BJ (cell line): ENCODE measurements around the gene RNF144B. TPM values are rescaled to one million over a fixed set of nuclear protein-coding genes. Genes with fewer than 3 reads are reported as not detected.

Source experiments
- CTCF ChIA-PET: fragments of 350-600 bp; formaldehyde crosslinking; extraction: SDS; loops from one replicate; lab custom pipeline; 2021; ENCODE audit warnings: antibody characterized with exemption, inconsistent platforms; lab: Yijun Ruan, JAX
- POLR2A ChIA-PET: fragments of 300-600 bp; sonication (Branson Sonifier 250); formaldehyde crosslinking; extraction: SDS; loops from one replicate; lab custom pipeline; 2021; ENCODE audit warnings: antibody characterized with exemption; lab: Charles Lee
- DNase-seq: peaks from one replicate; pipeline ENCODE4 v3.0.0-alpha.2; 2011; ENCODE audit warnings: low read depth
- H3K27me3 ChIP-seq: 2 replicates; pipeline ENCODE4 v1.6.0; 2011; ENCODE audit warnings: low read length; ENCODE audit not compliant: control insufficient read depth, insufficient read depth
- H3K36me3 ChIP-seq: 2 replicates; pipeline ENCODE4 v1.5.1; 2011; ENCODE audit warnings: low read length; ENCODE audit not compliant: control insufficient read depth, insufficient read depth
- H3K4me3 ChIP-seq: 2 replicates; pipeline ENCODE4 v1.5.1; 2011; ENCODE audit warnings: low read depth, mild to moderate bottlenecking, control low read depth, low read length
- CTCF ChIP-seq: IDR thresholded peaks from 2 replicates; pipeline ENCODE4 v1.5.1; 2011; ENCODE audit warnings: low read depth, mild to moderate bottlenecking, control low read depth, inconsistent platforms, low read length, moderate library complexity; ENCODE audit not compliant: insufficient read depth
- polyA plus RNA-seq: library from polyadenylated mRNA; depleted of rRNA; stranded (reverse); fragments of >200 nt; gene quantifications from 2 replicates; pipeline ENCODE4 v1.2.3, GENCODE V29; 2011

Gene RNF144B
- polyA plus RNA-seq, 1 experiment, result 1.4 TPM

DNA sequence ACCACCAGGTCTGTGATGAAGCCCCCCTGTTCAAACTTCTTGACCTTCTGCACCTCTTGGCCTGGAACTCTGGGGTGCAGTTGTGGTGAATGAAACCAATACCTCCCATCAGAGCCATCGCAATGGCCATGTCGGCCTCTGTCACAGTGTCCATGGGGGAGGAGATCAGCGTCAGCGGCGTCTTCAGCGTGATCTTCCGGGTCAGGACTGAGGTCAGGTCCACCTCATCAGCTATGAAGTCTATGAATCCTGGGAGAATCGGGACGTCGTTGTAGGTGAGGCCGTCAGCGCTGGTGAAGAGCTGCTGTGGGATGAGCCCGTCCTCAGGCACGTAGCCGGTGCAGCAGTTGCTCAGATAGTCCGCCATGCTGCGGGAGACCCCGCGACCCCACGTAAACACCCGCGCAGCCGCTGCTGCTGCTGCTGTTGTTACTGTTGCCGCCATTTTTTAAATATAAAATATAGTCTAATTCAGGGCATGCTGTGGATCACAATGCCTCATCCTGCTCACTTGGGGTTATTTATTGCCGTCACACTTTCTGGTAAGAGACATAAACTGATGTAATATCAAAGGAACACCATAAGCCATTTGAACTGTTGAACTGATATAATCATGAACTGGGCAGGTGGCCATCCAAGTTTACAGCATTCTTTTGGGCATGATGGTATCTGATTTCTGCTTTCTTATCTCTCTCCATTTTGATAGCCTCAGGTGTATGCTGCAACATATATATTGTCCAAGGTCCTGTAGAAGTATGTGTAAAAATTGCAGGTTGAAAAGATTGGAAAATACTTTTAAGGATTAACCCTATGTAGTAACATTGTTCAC is 18.7 kb upstream of the RNF144B start:
- Histone ChIP-seq H3K27me3 (no peaks in the 10 kb centered on the region), H3K4me3 (no peak overlapping the region), H3K36me3 (no peaks in the 10 kb centered on the region)
- DNase-seq, result no peak
- ChIA-PET CTCF (interaction anchor here (1.2 kb wide), 1 partner anchor 45 kb away, joined by 3 read pairs; no protein-coding TSS in a partner anchor), POLR2A (no interaction called here)
- TF ChIP-seq CTCF, result no peak

GRCh38 chr6:18371010-18371409 is 16.1 kb upstream of the RNF144B start:
- Histone ChIP-seq H3K36me3 (no peaks in the 10 kb centered on the region), H3K27me3 (no peaks in the 10 kb centered on the region), H3K4me3 (no peak overlapping the region)
- POLR2A ChIA-PET, result interaction anchor here (0.6 kb wide), 1 partner anchor 232 kb away, joined by 7 read pairs; no protein-coding TSS in a partner anchor
- TF ChIP-seq CTCF, result no peak
- CTCF ChIA-PET, result interaction anchor here (0.6 to 0.8 kb wide), 2 partner anchors 8 to 25 kb away, joined by 3 to 4 read pairs; no protein-coding TSS in a partner anchor
- DNase-seq, result no peak

- no peaks in the 10 kb centered on the region for H3K27me3 ChIP-seq
- no peaks in the 10 kb centered on the region for H3K36me3 ChIP-seq
- TF ChIP-seq CTCF, result no peak
- CTCF ChIA-PET, result interaction anchor here (0.8 kb wide), 1 partner anchor 26 kb away, joined by 4 read pairs; no protein-coding TSS in a partner anchor
- POLR2A ChIA-PET, result interaction anchor here (0.6 kb wide), 1 partner anchor 31 kb away, joined by 4 read pairs; no protein-coding TSS in a partner anchor
- DNase-seq, result no peak
- H3K4me3 ChIP-seq, result no peak overlapping the region
Measured at GRCh38 chr6:18371656-18372055, 15.5 kb upstream of the RNF144B start.

DNA sequence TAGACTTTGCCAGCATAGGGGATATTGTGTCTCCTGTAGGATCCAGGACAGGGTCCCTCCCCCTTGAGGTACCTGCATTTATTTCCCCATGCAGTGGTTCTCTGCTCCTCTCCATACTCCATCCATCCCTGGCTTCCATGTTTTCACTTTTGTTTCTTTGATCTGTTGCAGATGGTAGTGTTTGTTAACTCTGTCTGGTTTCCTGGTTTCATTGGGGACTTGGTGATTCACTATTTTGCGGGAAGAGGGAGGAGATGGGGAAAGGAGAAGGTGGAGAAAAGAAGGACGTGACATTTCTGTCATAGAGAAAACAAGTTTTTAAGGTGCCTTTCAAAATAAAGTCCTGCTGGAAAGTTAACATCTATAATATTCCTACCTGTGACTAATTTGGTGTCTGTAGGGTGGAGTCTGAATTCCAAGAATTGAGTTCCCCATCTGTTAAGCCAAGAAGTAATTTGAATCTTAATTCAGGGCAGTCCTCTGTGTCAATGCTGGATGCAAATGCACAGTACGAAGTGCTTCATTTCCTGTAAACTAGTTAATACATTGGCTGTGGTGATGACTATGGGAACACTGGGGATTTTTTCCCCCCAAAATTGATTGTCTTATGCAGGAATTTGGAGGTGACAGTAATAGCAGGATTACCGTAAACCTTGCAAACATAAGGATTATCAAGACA is 6.9 kb upstream of the RNF144B start:
- ChIA-PET CTCF (interaction anchor here (1.4 kb wide), 1 partner anchor 122 kb away, joined by 3 read pairs; no protein-coding TSS in a partner anchor), POLR2A (no interaction called here)
- TF ChIP-seq CTCF, result no peak
- Histone ChIP-seq H3K4me3 (no peak overlapping the region), H3K27me3 (no peaks in the 10 kb centered on the region), H3K36me3 (no peaks in the 10 kb centered on the region)
- DNase-seq, result no peak

DNA sequence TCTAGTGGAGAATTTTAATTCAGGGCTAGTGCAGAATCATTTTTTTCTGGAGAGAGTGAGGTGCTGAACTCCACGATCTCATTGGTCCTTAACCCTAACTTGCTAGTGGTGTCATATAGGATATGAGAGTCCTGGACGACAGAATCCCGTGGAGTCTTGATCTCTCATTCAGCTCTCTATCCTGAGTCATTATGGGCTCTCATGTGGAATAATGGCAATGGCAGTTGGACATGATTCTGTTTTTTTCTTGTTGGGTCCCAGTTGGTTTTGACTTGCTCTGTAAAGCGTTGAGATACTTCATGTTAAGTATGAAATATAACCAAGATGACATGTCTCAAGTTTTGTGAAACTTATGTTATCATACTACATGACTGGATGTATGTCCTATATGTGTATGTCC is 6.3 kb upstream of the RNF144B start:
- H3K36me3 ChIP-seq, result no peaks in the 10 kb centered on the region
- no peak for DNase-seq
- ChIA-PET POLR2A (no interaction called here), CTCF (interaction anchor here (1.0 to 1.4 kb wide), 3 partner anchors 56 to 125 kb away, joined by 3 to 4 read pairs (median 3); no protein-coding TSS in a partner anchor)
- H3K4me3 ChIP-seq, result no peak overlapping the region
- H3K27me3 ChIP-seq, result no peaks in the 10 kb centered on the region
- TF ChIP-seq CTCF, result no peak
